GM12878 (cell line): ENCODE data around the gene TUBAL3.

Source experiments
- POLR2AphosphoS5 ChIP-seq: IDR thresholded peaks from 2 replicates; pipeline ENCODE4 v1.6.1; 2011; ENCODE audit warnings: mild to moderate bottlenecking, low read length, inconsistent platforms
- SUZ12 ChIP-seq: fragments of 200-600 bp; sonication (generic); IDR thresholded peaks from one replicate; pipeline ENCODE4 v1.6.1; 2018; ENCODE audit warnings: antibody characterized with exemption, mild to moderate bottlenecking; ENCODE audit not compliant: unreplicated experiment
- TF ChIP-seq, protein P1 (sequence below), 3 experiments: IDR thresholded peaks in 2 of 3; conservative IDR thresholded peaks in 1 of 3; 2 replicates each; pipeline ENCODE4 v1.5.1; 2011; ENCODE audit warnings: low read depth in 3 of 3, low read length in 3 of 3, mild to moderate bottlenecking in 3 of 3, control low read depth in 2 of 3, moderate library complexity in 2 of 3, inconsistent platforms in 1 of 3, mixed read lengths in 1 of 3; ENCODE audit not compliant: control insufficient read depth in 2 of 3, insufficient read depth in 1 of 3; ENCODE audit errors: extremely low read depth in 1 of 3

- TF ChIP-seq, protein P1, sequence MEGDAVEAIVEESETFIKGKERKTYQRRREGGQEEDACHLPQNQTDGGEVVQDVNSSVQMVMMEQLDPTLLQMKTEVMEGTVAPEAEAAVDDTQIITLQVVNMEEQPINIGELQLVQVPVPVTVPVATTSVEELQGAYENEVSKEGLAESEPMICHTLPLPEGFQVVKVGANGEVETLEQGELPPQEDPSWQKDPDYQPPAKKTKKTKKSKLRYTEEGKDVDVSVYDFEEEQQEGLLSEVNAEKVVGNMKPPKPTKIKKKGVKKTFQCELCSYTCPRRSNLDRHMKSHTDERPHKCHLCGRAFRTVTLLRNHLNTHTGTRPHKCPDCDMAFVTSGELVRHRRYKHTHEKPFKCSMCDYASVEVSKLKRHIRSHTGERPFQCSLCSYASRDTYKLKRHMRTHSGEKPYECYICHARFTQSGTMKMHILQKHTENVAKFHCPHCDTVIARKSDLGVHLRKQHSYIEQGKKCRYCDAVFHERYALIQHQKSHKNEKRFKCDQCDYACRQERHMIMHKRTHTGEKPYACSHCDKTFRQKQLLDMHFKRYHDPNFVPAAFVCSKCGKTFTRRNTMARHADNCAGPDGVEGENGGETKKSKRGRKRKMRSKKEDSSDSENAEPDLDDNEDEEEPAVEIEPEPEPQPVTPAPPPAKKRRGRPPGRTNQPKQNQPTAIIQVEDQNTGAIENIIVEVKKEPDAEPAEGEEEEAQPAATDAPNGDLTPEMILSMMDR (IDR thresholded peaks at IDR 0.05 in 2 of 3, conservative IDR thresholded peaks at IDR 0.05 in 1 of 3; ENCODE audit: control insufficient read depth in 2 of 3, extremely low read depth in 1 of 3, insufficient read depth in 1 of 3, low read depth in 3 of 3, low read length in 3 of 3), result no peak
- TF ChIP-seq POLR2AphosphoS5, result no peak
- no peak for TF ChIP-seq SUZ12
Observed at GRCh38 chr10:5416981-5417380, 12.4 kb upstream of the TUBAL3 start.
